ELR (cell line): Measurements from ENCODE around the gene BAMBI.
A peak's percentile ranks its signal among the peaks of the same experiment; 100 is the strongest.
"Not testable (repeated sequence)": the region's sequence is repeated elsewhere in the genome, so short reads cannot be mapped to it uniquely, and the experiment has no call there.

Experiments
- DNase-seq: peaks from one replicate; pipeline ENCODE4 v3.0.0-alpha.2; 2015; ENCODE audit warnings: low read depth

BAMBI gene, protein sequence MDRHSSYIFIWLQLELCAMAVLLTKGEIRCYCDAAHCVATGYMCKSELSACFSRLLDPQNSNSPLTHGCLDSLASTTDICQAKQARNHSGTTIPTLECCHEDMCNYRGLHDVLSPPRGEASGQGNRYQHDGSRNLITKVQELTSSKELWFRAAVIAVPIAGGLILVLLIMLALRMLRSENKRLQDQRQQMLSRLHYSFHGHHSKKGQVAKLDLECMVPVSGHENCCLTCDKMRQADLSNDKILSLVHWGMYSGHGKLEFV

DNA sequence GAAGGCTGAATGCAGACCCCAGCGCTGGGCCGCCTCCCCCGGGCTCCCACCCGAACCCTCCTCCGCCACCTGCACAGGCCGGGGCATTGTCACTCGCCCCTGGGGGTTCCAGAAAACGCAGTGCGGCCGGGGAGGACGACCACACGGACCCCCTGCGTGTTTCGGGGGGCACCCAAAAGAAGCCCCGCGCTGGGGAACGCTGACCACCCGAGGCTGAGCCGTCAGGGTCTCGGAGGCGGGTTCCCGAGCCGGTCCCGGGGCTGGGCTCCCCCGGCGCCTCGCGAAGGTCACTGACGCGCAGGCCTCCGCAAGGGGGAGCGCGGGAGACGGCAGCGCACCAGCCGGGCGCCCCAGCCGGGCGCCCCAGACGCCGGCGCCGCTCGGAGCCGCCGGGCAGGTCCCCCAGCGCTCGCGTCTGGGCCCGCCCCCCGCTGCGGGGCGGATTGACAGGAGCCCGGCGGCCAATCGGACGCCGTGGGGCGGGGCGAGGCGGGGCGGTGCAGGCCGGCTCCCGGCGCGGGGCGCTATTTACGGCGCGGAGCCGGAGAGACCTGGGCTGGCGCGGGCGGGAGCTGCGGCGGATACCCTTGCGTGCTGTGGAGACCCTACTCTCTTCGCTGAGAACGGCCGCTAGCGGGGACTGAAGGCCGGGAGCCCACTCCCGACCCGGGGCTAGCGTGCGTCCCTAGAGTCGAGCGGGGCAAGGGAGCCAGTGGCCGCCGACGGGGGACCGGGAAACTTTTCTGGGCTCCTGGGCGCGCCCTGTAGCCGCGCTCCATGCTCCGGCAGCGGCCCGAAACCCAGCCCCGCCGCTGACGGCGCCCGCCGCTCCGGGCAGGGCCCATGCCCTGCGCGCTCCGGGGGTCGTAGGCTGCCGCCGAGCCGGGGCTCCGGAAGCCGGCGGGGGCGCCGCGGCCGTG, at the start of gene BAMBI:
BAMBI (plus strand) TSS at position 554 of the 920 bp plus-strand sequence. CDS start 377 bp downstream, outside the sequence.
- DNase-seq: peak; percentile 91

DNA sequence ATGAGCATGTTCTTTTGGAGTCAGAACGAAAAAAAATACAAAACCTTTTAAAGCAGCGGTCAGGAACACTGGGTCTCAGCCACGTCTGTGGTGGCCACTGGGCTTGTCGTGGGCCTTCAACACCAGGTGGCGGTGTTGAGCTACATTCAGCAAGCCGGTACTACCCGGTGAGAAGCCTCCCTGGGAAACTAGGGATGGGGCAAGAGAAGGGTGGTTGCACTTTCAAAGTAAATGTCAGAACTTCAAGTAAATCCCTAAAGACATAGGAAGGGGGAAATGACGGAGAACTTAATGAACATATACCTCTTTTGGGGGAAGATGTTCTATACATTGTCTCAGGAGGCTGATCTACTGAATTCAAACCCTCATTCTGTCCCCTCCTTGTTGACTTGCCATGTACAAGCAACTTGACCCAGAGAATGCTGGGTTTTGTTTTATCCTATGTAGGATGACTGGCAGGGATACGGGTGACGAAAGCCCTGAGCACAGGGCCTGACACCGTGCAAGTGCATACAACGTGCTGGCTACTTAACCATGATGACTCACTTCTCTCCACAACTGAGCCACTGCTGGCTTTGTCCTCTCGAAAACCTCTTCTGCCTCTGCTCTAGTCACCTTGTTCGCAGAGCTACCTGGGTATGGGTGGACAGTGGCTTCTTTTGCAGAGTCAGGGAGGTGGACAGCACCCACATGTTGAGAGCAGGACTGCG, 49.0 kb upstream of the BAMBI start:
- DNase-seq: peak; percentile 80

DNA sequence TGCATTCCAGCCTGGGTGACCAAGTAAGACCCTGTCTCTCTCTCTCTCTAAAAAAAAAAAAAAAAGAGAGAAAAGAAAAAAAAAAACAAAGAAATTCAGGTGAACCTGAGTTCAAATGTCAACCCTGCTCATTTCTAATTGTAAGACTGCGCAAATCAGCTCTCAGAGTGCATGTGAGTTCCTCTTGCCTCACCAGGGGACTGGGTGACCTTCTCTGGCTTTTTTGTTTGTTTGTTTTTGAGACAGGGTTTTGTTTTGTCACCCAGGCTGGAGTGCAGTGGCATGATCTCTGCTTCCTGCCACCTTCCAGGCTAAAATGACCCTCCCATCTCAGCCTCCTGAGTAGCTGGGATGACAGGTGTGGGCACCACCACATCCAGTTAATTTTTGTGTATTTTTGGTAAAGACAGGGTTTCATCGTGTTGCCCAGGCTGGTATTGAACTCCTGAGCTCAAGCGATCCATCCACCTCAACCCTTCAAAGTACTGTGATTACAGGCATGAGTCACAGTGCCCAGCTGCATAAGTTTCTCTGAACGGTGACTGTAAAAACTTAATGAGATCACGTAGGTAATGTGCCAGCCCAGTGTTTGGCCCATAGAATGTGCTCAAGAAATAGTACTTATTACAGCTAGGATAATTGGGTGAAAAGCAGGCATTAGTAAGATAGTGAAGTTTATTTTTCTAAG, 45.3 kb upstream of the BAMBI start:
- peak; percentile 40 for DNase-seq

DNA sequence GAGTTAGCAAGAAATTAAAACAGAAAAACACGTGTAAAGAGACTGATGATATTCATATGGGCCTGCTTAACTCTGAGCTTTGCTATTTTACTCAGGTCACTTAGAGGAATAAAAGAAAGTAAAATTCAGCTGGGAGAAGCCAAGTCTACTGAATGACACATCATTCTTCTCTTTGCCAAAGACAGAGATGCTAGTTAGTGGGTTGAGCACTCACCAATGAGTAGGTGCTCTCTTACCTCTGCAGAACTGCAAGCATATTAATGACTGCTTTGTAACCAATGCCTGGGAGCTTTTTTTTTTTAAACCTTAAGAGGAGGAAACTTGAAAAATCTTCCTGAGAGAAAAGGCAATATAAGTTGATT, 44.8 kb upstream of the BAMBI start:
- DNase-seq: no peak

DNA sequence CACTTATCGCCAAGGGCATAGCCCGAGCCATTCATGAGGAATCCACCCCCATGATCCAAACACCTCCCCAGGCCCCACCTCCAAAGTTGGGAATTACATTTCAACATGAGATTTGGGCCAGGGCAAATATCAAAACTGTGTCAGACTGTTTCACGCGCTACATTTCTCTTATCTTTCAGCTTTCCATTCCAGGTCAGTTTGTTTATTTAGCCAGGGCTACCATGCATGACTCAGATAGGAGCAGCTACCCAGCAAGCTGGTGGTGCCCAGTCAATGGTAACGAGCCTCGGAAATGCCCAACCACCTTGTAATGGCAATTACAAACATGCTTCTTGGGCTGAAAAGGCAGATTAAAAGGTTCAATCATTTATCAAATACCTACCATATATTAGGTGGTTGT, 43.6 kb upstream of the BAMBI start:
- DNase-seq: no peak

DNA sequence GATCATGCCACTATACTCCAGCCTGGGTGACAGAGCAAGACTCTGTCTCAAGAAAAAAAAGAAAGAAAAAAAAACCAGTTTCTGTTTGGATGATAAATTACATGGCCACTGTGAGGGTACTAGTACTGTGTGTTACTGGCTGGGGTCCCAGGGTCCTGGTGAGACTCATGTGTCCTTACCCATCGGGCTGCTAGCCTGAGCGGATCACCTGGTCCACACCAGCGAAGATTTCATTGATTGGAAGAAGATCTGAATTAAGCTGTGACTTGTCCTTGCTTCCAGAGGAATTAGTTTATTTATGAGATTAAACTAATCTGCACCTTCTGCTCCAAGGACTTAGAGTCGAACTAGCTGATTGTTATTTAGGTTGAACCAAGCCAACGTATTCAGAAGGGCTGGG, 40.0 kb upstream of the BAMBI start:
- DNase-seq: no peak

DNA sequence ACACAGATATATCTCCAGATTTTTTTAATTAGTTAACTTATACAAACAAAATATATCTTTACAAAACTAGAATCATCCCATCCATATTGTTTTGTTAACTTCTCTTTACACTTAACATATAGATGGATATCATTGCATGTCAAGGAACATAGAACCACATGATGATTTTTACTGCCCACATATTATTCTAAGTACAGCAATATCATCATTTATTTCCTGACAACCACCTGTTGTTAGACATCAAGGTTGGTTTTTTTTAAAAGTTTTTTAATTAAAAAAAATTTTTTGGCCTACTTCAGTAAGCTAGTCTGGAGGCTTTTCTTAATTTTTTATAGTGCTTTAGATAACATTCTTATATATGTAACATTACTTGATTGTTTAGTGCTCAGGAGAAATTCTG, 38.9 kb upstream of the BAMBI start:
- no peak for DNase-seq

DNA sequence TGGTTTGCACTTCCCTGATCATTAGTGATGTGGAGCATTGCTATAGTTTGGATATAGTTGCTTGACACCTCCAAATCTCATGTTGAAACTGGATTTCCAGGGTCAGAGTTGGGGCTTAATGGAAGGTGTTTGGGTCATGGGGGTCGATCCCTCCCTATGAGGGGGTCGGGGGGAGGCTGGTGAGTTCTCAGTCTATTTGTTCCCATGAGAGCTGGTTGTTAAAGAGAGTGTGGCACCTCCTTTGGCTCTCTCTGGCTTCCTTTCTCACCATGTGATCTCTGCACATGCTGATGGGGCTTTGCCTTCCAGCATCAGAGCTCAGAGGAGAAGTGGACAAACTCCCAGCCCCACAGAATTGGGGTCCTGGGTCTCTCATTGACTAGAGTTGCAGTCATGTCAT, 36.8 kb upstream of the BAMBI start:
- no peak for DNase-seq

DNA sequence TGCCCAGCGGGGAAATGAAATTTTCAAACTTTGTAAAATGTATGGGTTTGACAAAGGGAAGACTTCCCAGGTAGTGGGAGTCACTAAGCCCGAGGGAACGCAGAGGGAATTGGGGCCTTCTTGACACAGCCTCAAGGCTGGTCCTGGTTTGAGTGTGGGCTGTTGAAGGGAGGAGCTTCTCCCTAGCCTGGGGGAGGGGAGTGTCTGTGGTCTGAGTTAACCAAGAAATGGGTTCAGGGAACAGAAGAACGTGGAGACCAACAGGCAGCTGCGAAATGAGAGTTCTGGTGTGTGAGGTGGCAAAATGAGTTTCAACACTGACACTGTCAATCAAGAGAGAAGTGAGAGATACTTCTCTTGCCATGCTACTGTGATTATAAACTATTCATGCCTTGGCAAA, 32.7 kb upstream of the BAMBI start:
- DNase-seq: no peak

DNA sequence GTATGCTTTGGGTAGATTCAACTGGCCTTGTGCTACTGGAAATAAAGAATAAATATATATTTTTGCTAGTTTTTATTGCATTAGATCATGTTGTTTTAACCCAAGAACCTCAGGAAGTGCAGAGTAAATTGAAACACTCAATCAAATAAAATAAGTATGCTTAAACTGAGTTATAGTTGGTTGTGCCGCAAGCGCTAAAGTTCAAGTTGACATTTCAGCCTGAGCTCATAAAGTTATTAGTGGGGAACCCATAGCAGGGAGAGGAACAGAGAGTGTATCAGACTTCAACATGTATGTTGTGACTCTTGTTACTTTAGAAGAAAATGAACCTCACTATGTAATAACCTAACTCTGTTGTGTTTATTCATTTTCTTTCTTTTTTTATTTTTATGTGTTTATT, 25.2 kb upstream of the BAMBI start:
- no peak for DNase-seq

DNA sequence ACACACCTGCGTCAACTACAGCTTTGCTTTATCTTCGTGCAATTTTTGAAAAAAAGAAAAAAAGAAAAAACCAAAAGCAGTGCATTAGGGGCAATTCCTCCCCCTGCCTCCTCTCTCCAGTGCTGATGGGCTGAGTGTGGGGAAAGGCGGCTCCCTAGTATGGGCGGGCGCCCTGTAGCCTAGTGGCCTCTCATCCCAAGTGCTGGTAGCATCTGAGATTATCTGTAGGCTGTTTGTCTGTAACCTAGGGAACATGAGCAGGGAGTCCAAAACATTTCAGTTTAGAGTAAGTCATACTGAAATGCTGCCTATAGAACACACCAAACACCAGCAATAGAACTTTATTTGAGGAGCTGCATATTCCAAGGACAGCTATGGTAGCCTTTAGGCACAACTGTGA, 24.6 kb upstream of the BAMBI start:
- no peak for DNase-seq

DNA sequence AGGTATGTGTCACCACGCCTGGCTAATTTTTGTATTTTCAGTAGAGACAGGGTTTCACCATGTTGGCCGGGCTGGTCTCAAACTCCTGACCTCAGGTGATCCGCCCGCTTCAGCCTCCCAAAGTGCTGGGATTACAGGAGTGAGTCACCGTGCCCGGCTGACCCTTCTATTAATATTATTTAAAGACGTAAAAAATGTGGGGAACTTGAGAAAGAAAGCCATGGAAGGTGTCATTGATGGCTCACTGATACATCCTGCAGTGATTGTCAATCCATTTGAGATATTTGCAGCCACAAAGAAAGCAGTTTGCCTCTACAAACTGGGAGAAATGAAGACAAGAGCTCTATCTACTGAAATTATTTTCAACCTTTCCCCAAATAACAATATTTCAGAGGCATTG, 18.5 kb upstream of the BAMBI start:
- DNase-seq: not testable (repeated sequence)

DNA sequence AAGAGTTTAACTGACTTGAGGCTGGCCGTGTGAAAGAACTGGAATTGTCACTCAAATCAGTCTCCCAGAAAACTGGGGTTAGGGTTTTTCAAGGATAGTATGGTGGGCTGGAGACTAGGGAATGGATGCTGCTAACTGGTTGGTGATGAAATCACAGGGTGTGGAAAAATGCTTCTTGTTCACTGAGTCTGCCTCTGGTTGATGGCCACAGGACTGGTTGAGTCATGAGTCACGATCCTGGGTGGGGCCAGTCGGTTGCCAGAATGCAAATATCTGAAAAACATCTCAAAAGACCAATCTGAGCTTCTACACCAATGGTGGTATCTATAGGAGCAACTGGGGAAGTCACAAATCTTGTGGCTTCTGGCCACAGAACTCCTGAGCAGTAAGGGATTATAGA, 16.3 kb upstream of the BAMBI start:
- DNase-seq: peak; percentile 83

DNA sequence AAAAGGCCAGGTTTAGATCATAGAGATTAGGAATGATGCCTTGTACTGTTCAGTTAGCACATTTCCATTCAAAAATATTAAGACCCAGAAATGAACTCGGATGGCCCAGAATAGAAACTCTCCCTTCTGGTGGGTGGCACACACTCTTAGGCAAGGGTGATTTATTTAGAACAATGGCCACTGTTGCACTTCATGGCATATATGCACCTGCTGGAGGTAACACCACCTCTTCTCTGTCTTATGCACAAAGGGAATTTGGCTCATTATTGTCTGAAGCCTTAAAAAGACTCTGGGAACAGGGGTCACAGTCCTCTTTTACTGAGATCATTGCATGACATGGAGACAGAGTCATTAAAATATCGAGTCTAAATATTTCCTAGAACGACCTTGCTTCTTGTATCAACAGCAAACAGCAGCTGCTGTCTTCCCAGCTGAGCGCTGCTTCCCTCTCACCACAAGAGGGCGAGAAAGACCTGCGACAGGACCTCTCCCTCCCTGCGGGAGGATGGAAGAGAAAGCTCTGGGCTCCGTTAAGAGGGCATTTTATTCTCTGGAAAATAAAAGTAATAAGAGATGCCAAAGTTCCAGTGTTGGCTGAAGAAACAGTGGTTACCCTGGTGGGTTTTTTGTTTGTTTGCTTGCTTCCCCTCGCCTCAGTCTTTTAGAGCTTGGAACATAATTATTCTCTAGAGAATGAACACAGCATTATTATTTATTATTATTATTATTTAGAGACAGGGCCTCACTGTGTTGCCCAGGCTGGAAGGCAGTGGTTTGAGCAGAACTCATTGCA, 13.5 kb upstream of the BAMBI start:
- DNase-seq: peak; percentile 85

DNA sequence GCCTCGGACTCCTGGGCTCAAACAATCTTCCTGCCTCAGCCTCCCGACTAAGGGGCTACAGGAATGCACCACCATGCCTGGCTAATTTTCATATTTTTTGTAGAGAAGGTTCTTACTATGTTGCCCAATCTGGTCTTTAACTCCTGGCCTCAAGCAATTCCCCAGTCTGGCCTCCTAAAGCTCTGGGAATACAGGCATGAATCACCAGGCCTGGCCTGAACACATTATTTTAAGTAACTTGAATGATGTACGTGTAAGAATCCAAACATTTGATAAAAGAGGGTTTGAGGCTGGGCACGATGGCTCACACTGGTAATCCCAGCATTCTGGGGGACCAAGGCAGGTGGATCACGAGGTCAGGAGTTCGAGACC, 13.0 kb upstream of the BAMBI start:
- DNase-seq: peak; percentile 22

DNA sequence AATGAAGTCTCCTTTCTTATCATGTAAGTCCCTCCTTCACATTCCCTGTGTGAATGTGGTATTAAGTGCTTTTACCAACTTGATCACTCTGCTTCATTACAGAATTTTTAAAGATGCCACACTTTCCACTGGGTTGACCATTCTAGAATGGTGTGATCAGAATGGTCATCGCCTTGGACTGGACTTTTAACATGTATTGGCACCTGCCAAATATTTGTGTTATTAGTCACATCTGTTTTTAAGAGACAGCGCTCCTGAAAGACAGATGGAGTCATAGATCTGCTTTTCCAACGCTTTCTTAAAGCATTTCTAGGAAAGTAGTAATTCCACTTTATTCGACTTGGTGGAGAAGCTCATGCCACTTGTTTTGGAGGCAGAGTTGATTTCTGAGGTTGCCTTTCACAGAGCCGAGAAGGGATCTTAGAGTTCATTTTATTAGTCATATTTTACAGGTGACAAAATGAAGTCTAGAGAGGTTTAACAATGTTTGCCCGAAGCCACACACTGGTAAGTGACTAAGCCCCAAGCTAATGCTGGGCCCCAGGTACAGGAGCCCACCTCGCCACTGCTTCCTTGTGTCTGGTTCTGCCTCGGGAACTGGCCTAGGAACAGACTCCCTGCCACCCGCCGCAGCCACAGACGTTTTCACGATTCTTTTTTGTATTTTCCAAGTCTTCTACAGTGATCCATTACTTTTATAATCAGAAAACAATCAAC, 10.4 kb upstream of the BAMBI start:
- DNase-seq: no peak

DNA sequence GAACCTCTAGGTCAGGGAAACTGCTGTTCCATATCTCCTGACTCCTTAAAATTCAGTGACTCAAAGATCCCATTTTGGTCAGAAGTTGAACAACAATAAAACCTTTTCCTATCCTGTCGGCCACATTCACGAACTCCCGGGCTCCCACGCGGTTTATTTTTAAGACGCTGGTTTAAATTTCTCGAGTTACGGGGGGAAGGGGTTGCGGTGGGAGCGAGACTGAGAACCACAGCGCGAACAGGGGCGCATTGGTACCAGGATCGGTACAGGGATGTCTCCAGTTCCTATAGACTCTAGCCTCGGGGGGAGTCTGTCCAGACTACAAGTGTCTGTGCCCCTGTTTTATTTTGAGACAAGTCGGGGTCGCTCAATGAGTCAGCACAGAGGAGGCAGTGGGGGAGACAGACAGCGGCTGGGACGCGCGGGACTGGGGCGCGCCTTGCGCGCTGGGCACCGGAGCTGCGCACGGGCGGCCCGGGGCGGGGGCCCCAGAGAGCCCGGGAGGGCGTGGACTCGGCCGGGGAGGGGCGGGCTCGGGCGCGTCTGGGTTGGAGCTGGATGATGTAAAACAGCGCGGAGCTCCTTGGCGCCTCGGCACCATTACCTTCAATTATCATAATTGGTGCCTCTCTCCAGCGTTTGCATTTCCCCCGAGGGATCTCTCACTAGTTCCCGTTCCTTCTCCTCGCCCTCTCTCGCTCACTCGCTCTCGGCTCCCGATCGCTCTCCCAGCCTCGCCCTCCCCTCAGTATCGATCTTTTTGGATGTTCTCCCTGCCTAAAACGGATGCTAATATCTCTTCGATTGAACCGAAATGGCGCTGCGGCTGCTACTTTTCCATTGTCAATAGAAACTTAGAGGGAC, 8.7 kb upstream of the BAMBI start:
- peak; percentile 55 for DNase-seq

DNA sequence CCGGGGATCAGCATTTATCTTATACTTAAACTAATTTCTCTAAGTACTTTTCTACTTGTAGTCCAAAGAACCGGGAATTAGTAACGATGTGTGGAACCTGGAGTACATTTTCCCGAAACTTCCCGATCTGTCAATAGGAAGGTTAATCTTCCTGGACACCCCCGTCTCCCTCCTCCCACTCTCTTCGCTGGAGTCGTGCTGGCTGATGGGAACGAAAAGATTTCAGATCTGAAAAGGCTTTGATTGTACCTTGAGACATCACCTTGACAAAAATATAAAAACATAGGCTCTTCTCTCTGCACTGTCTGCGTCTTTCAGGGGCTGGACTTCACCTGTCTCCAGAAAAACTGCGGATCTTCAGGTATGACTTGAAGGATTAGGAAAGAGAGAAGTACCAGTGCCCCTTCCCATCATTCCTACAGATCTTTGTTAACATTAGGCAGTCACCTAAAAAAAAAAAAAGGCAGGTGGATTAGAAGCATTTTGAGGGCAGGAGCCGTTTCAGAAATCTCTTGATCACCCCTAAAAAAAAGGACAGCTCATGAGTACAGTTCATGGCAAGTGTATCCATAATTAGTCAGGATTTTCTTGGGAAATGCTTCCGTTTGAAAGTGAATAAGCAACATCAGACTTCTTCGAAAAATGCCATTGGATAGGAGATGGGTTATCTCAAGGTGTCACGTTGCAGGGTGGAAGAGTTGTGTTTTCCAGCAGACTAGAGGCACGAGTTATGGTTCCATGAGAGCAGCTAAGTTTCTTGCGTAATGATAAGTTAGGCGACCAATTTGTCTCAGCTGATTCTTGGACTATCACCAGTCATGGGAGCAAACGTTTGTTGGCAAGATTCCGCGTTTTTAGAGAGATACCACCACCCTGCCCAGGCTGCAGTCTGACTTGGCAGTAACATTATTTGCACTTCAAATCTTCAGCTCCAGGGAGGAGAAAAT, 7.8 kb upstream of the BAMBI start:
- DNase-seq: no peak

DNA sequence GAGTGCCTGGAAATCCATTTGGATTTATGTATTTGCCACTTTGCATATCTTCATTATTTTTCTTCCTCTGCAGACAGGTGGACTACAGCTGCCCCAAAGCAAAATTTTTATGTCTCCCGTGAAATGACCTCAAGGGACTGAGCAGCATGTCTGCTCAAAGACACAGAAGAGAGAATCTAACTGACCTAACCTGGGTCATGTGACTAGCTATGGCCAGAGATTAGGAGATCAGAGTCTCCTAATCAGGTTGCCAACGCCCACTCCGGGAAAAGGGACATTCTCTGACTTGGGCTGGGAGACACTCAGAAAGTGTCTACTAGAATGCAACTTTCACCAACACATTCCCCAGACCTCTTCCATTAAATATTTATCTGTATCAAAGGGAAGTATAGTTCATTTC, 2.5 kb upstream of the BAMBI start:
- DNase-seq: no peak
